Chondrocyte (in vitro differentiated cells): ENCODE measurements around the gene FTCDNL1. TPM values are rescaled to one million over a fixed set of nuclear protein-coding genes. Genes with fewer than 3 reads are reported as not detected.

Source experiments
- DNase-seq: peaks from one replicate; pipeline ENCODE4 v3.0.0; 2021; ENCODE audit warnings: mixed read lengths, low spot score
- H3K27ac Mint-ChIP-seq: one replicate; pipeline ENCODE4 v1.8.0; 2021; ENCODE audit warnings: mild to moderate bottlenecking, moderate library complexity, mixed read lengths; ENCODE audit not compliant: unreplicated experiment
- H3K27me3 Mint-ChIP-seq: 2 replicates; pipeline ENCODE4 v1.8.0; 2021; ENCODE audit warnings: low read depth, mixed read lengths
- H3K36me3 Mint-ChIP-seq: 2 replicates; pipeline ENCODE4 v1.8.0; 2021; ENCODE audit warnings: low read depth, mixed read lengths
- H3K4me1 Mint-ChIP-seq: 2 replicates; pipeline ENCODE4 v1.8.0; 2021; ENCODE audit warnings: low read depth, mild to moderate bottlenecking, mixed read lengths
- H3K4me3 Mint-ChIP-seq: one replicate; pipeline ENCODE4 v1.8.0; 2021; ENCODE audit warnings: mild to moderate bottlenecking, moderate library complexity, mixed read lengths; ENCODE audit not compliant: unreplicated experiment
- H3K9me3 Mint-ChIP-seq: 2 replicates; pipeline ENCODE4 v1.8.0; 2021; ENCODE audit warnings: low read depth, mixed read lengths
- total RNA-seq: library from RNA; stranded (reverse); gene quantifications from 3 replicates; pipeline ENCODE4 v1.2.1, GENCODE V29; 2021
- TF ChIP-seq, protein P1 (sequence below): fragments of 200-600 bp; sonication (generic); IDR thresholded peaks from 2 replicates; pipeline ENCODE4 v1.5.0; 2021; ENCODE audit warnings: antibody characterized with exemption, mild to moderate bottlenecking, moderate library complexity

Gene FTCDNL1
- total RNA-seq, 1 donor from 2014 or later, result 0.65 TPM

DNA sequence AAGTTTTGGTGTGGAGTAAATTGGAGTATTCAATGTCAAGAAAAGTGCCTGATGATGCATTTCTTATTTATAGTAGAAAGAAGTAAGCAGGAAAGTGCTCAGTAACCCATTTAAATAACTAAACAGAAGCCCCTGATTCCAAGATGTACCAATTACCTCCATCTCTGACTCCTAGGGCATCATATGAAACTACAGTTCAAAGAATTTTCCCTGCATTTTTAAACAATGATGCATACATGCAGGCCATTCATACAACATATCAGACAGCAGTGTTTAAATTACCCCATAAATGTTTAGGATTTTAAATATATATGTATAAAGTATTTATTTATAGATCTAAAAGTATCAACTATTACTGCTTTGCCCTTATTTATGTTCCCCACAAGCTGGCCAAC lies 36.2 kb downstream of the FTCDNL1 start:
- Mint-ChIP-seq H3K4me3 (no peak overlapping the region), H3K9me3 (no peaks in the 10 kb centered on the region), H3K27me3 (peaks cover 3% of the 10 kb centered on the region), H3K4me1 (peaks cover 28% of the 10 kb centered on the region), H3K27ac (no peak overlapping the region), H3K36me3 (no peaks in the 10 kb centered on the region)
- DNase-seq, result no peak
- TF ChIP-seq, protein P1, sequence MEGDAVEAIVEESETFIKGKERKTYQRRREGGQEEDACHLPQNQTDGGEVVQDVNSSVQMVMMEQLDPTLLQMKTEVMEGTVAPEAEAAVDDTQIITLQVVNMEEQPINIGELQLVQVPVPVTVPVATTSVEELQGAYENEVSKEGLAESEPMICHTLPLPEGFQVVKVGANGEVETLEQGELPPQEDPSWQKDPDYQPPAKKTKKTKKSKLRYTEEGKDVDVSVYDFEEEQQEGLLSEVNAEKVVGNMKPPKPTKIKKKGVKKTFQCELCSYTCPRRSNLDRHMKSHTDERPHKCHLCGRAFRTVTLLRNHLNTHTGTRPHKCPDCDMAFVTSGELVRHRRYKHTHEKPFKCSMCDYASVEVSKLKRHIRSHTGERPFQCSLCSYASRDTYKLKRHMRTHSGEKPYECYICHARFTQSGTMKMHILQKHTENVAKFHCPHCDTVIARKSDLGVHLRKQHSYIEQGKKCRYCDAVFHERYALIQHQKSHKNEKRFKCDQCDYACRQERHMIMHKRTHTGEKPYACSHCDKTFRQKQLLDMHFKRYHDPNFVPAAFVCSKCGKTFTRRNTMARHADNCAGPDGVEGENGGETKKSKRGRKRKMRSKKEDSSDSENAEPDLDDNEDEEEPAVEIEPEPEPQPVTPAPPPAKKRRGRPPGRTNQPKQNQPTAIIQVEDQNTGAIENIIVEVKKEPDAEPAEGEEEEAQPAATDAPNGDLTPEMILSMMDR, result no peak

DNA sequence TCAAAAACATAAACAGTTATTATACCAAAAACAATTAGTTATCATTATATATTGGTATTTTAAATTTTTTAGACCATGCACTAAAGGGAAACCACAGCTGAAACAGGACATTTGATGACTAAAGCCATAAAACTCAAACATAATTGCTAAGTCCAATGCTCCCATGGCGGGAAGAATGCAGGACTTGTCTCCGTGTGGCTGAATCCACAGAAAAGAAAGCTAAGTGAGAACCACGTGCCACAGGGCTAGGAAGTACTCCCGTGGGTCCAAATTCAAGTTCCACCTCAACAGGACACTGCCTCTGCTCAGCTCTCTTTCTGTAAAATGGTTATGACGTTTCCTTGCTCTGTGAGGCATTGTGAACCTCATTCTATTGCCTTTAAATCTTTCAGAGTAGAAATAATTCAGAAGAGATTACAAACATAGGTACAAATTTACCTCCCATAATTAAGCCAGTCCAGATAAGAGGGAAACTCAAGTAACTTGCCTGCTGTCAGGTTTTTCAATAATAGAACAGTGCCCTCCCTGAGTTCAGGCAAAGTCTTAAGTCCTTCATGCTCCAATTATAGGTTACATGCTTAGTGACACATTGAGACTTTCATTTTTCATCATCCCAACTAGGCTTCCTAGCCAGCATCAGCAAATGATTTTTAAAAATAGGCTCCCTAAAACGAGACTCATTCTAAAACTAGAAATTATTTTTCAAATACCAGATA lies 36.7 kb downstream of the FTCDNL1 start:
- Mint-ChIP-seq H3K36me3 (no peaks in the 10 kb centered on the region), H3K27ac (peak overlapping the region; percentile 51), H3K4me3 (no peak overlapping the region), H3K27me3 (peaks cover 3% of the 10 kb centered on the region), H3K9me3 (no peaks in the 10 kb centered on the region), H3K4me1 (peaks cover 33% of the 10 kb centered on the region)
- no peak for DNase-seq
- TF ChIP-seq, protein P1, result no peak

DNA sequence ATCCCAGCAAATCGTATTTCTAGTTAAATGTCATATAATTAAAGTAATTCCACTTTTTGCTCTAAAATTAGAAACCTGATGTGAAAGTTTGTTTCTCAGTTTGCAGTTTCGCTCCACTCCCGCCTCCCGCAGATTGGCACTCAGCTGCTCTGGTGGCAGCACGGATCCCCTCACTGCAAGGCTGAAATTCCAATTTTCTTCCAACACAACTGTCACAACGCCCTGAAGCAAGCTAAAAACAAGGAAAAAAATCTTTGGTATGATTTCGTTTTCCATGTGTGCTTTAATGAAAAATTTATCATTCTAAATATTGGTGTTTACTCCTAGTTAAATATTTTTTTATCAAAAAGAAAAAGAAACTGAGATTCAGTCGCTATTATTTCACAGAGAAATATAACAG lies 38.5 kb downstream of the FTCDNL1 start:
- Mint-ChIP-seq H3K9me3 (peaks cover 4% of the 10 kb centered on the region), H3K36me3 (no peaks in the 10 kb centered on the region), H3K4me3 (no peak overlapping the region), H3K4me1 (peaks cover 33% of the 10 kb centered on the region), H3K27ac (no peak overlapping the region), H3K27me3 (no peaks in the 10 kb centered on the region)
- TF ChIP-seq, protein P1, result no peak
- no peak for DNase-seq

DNA sequence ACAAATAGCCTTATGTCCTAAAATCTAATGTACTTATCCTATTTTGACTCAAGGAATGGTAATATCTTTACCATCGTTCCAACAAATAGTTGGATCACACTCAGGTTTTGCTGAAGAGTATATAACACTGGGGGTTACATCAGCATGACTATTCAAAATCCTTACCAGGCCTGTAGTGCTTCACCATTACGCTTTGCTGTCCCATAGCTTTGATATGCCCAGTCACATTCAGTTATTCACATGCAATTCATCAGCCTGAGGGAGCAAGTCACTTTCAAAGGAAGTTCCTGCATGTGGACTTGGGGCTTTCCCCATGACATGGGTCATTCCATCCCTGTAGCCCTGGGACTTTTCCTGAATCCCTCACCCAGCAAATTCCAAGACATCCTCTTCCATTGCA lies 39.6 kb downstream of the FTCDNL1 start:
- Mint-ChIP-seq H3K27me3 (peaks cover 1% of the 10 kb centered on the region), H3K4me1 (peaks cover 38% of the 10 kb centered on the region), H3K27ac (peak overlapping the region; percentile 82), H3K4me3 (no peak overlapping the region), H3K36me3 (no peaks in the 10 kb centered on the region), H3K9me3 (peaks cover 4% of the 10 kb centered on the region)
- TF ChIP-seq, protein P1, result no peak
- no peak for DNase-seq

DNA sequence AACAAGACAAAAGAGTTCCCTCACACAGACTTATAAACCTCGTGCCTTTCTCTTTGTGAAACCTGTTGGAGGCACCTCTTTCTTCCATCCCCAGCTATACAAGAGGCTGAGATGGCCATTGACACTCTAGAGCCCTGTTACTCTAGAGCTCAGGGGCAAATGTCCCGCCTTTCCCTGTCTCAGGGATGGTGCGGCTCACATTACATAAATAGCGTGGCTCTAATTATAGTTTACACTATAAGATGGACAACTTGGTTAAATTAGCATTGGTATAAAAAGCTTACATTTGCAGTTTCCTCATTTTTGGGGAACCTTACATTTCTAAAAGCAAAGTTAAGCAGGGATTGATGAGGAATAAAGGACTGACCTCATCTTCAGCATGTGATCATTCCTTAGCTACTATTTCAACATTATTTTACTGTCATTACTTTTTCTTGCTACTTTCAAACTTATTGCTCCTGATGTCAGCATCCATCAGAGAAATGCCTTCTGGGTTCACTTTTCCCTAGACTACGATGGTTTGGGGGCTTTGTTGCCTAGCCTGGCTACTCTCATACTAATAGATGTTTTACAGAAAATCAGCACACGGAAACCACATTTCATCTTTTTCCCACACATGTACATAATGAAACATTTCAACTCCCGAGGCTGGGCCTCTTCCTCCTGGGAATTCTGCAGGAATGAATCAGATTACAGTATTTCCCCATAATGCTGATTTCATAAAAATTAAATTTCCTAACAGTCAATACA lies 40.4 kb downstream of the FTCDNL1 start:
- H3K36me3 Mint-ChIP-seq, result no peaks in the 10 kb centered on the region
- no peak overlapping the region for H3K4me3 Mint-ChIP-seq
- H3K9me3 Mint-ChIP-seq, result peaks cover 4% of the 10 kb centered on the region
- H3K27ac Mint-ChIP-seq, result peak overlapping the region; percentile 82
- peaks cover 45% of the 10 kb centered on the region for H3K4me1 Mint-ChIP-seq
- DNase-seq, result no peak
- TF ChIP-seq, protein P1, result no peak
- H3K27me3 Mint-ChIP-seq, result peaks cover 1% of the 10 kb centered on the region
